Liver (tissue), 3 donors: ENCODE measurements around the gene NTPCR.

Experiments
- EGR1 ChIP-seq, 2 donors: IDR thresholded peaks; 2 replicates each; pipeline ENCODE4 v1.6.1; 2016 to 2018; ENCODE audit warnings: antibody characterized with exemption in 2 of 2, low read depth in 2 of 2
- FOXA1 ChIP-seq: IDR thresholded peaks from 2 replicates; pipeline ENCODE4 v1.6.1; 2016; ENCODE audit warnings: antibody characterized with exemption
- FOXA2 ChIP-seq: IDR thresholded peaks from 2 replicates; pipeline ENCODE4 v1.6.1; 2016; ENCODE audit warnings: antibody characterized with exemption
- GABPA ChIP-seq, 2 donors: IDR thresholded peaks in 1 of 2; conservative IDR thresholded peaks in 1 of 2; 2 replicates each; pipeline ENCODE4 v1.6.1; 2016; ENCODE audit warnings: antibody characterized with exemption in 2 of 2, mild to moderate bottlenecking in 1 of 2, moderate library complexity in 1 of 2
- JUND ChIP-seq, 2 donors: IDR thresholded peaks; 2 replicates each; pipeline ENCODE4 v1.6.1; 2016; ENCODE audit warnings: antibody characterized with exemption in 2 of 2
- RAD21 ChIP-seq, 2 donors: IDR thresholded peaks; 2 replicates each; pipeline ENCODE4 v1.6.1; 2016; ENCODE audit warnings: antibody characterized with exemption in 2 of 2, mild to moderate bottlenecking in 2 of 2
- REST ChIP-seq: IDR thresholded peaks from 2 replicates; pipeline ENCODE4 v1.6.1; 2016; ENCODE audit warnings: antibody characterized with exemption, mild to moderate bottlenecking
- RXRA ChIP-seq, 2 donors: IDR thresholded peaks; 2 replicates each; pipeline ENCODE4 v1.6.1; 2017 to 2018; ENCODE audit warnings: antibody characterized with exemption in 2 of 2, mild to moderate bottlenecking in 1 of 2
- SP1 ChIP-seq: IDR thresholded peaks from 2 replicates; pipeline ENCODE4 v1.6.1; 2018; ENCODE audit warnings: antibody characterized with exemption, mild to moderate bottlenecking
- TAF1 ChIP-seq: conservative IDR thresholded peaks from 2 replicates; pipeline ENCODE4 v1.6.1; 2016; ENCODE audit warnings: antibody characterized with exemption, mild to moderate bottlenecking
- YY1 ChIP-seq: IDR thresholded peaks from 2 replicates; pipeline ENCODE4 v1.6.1; 2016; ENCODE audit warnings: antibody characterized with exemption, mild to moderate bottlenecking
- TF ChIP-seq, protein P1 (sequence below): fragments of 150-350 bp; IDR thresholded peaks from 2 replicates; pipeline ENCODE4 v1.5.1; 2017; ENCODE audit warnings: improper control_type of control experiment, low read depth, low read length; ENCODE audit not compliant: missing input control
- TF ChIP-seq, protein P2 (sequence below): IDR thresholded peaks from 2 replicates; pipeline ENCODE4 v1.6.1; 2016; ENCODE audit warnings: antibody characterized with exemption
- TF ChIP-seq, protein P3 (sequence below): IDR thresholded peaks from 2 replicates; pipeline ENCODE4 v1.6.1; 2016; ENCODE audit warnings: antibody characterized with exemption
- donor health status: healthy.
- donor health status: healthy.

DNA sequence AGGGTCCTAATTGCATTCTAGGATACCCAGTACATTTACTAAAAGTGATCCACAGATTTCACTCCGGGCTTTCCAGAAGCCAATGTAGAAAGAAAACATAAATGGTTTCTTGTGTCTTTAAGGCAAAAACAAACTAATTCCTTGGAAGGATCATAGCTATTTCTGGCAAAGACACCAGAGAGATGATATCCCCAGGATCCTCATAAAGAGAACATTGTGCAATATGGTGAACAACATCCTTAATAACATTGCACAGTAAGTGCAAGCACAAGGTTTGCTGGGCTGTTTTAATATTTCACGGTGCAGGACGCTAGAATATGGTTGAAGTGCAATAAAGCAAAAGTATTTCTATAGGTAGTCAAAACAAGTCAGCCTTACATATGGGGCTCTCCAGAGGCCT, 83.0 kb downstream of the NTPCR start:
- TF ChIP-seq, protein P1, sequence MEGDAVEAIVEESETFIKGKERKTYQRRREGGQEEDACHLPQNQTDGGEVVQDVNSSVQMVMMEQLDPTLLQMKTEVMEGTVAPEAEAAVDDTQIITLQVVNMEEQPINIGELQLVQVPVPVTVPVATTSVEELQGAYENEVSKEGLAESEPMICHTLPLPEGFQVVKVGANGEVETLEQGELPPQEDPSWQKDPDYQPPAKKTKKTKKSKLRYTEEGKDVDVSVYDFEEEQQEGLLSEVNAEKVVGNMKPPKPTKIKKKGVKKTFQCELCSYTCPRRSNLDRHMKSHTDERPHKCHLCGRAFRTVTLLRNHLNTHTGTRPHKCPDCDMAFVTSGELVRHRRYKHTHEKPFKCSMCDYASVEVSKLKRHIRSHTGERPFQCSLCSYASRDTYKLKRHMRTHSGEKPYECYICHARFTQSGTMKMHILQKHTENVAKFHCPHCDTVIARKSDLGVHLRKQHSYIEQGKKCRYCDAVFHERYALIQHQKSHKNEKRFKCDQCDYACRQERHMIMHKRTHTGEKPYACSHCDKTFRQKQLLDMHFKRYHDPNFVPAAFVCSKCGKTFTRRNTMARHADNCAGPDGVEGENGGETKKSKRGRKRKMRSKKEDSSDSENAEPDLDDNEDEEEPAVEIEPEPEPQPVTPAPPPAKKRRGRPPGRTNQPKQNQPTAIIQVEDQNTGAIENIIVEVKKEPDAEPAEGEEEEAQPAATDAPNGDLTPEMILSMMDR, result no peak
- TF ChIP-seq GABPA (IDR thresholded peaks at IDR 0.05 in 1 of 2, conservative IDR thresholded peaks at IDR 0.05 in 1 of 2) (no peak), FOXA2 (no peak), REST (no peak), YY1 (no peak), RAD21 (IDR thresholded peaks at IDR 0.05) (no peak), TAF1 (no peak), SP1 (no peak), JUND (IDR thresholded peaks at IDR 0.05) (no peak), FOXA1 (no peak), EGR1 (IDR thresholded peaks at IDR 0.05; ENCODE audit: low read depth in 2 of 2) (no peak), RXRA (IDR thresholded peaks at IDR 0.05) (no peak)
- TF ChIP-seq, protein P2, sequence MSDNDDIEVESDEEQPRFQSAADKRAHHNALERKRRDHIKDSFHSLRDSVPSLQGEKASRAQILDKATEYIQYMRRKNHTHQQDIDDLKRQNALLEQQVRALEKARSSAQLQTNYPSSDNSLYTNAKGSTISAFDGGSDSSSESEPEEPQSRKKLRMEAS, result no peak
- TF ChIP-seq, protein P3, sequence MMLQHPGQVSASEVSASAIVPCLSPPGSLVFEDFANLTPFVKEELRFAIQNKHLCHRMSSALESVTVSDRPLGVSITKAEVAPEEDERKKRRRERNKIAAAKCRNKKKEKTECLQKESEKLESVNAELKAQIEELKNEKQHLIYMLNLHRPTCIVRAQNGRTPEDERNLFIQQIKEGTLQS, result no peak
